HG03520 (cell line): ENCODE measurements around the gene TAS2R3.

ENCODE experiments used
- ATAC-seq: cut with Tn5 transposase; IDR thresholded peaks from one replicate; pipeline ENCODE4 v1.9.1; 2021; ENCODE audit warnings: mild to moderate bottlenecking, moderate library complexity; ENCODE audit not compliant: unreplicated experiment

The TAS2R3 gene

DNA sequence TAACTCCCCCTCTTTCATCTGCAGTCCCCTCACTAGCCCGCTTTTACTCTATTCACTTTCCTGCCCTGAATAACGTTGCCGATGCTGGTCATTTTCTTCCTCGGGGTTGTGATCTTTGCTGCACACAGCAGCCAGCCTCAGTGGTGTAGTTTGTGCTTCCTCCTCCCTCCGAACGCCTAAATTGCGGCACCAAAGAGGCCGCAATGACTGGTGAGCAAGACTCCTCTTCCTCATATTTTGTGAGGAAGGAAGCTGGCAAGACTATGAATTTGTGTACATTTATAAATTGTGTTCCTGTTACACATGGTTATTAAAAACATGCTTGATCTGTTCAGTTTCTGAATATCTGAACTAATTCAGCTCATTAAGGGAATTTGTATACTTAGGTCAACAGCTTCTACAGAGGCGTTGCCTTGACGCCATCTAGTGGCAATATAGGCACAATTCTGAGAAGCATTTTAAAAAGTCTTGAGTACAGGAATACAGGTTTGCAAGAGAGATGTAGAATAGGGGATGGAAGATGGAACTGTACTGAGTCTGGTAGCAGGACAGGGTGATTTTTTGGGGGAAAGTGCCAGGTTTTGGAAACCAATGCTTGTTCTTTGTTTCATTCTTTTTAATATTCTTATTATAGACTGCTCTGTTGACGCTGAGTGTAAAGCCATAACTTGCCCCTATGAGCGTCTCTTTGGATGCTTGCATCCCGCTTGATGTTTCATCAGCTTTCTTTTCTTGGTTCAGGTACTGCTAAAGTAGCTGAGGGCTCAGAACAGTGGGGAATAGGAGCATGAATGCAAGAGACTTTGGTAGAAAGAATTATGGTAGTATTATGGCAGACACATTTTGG, 22.0 kb downstream of the TAS2R3 start:
- ATAC-seq: peak; percentile 80

DNA sequence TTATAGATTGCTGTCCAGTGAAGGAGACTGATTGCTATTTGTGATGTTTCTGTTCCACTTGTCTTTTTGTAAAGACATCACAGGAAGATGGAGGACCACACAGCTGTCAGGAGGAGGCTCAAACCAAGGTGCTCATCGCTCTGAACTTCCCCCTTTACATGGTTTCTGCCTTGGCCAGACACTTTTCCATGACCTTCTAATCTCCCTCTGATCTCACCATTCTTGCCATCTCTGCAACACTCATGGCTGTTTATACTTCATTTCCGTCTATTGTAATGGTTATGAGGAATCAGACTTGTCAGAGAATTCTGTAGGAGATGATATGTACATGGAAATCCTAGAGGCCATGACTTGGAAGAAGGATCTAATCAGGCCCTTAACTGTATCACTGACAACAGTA, 24.4 kb downstream of the TAS2R3 start:
- ATAC-seq: no peak

DNA sequence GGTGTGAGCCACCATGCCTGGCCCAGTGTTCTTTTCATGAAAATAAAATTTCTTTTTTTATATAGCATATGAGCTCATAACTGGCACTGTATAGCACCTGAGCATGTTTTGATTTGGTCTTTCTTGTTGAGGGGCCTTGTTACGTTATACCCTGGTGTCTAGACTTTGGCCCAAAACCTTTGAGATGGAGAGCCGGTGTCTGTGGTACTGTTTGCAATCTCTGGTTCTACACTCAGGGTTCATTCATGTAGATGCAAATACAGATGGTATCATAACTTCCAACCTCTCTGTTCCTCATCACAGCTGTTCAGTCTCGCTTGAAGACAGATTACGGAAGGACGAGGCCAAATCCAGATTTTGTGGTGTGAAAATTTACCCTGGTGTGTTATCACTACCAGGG, 26.0 kb downstream of the TAS2R3 start, which contains the start of gene TAS2R5:
TAS2R5 (plus strand) TSS at position 301 of the 400 bp plus-strand sequence. CDS start 145 bp downstream, outside the sequence.
- ATAC-seq: no peak

DNA sequence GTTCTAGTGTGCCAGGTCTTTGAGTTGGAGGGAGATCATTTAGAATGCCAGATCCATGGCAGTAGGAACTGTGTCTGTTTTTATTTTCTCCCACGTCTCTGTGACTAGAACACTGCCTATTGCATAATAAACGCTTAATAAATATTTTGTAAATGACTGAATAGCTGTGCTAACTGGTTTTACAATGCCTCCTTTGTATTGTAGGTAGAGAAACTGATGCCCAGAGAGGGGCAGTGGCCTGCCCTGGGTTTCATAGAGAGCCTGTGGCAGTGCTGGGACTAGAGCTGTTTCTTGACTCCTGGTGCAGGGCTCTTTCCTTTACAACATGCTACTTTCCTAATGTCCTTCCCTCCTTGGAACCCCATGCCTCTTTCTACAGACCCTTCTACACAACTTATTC, 28.6 kb downstream of the TAS2R3 start:
- no peak for ATAC-seq
